ENCODE results near the gene ZDHHC6.
"Not testable (repeated sequence)": the region's sequence is repeated elsewhere in the genome, so short reads cannot be mapped to it uniquely, and the experiment has no call there.

The ZDHHC6 gene, protein sequence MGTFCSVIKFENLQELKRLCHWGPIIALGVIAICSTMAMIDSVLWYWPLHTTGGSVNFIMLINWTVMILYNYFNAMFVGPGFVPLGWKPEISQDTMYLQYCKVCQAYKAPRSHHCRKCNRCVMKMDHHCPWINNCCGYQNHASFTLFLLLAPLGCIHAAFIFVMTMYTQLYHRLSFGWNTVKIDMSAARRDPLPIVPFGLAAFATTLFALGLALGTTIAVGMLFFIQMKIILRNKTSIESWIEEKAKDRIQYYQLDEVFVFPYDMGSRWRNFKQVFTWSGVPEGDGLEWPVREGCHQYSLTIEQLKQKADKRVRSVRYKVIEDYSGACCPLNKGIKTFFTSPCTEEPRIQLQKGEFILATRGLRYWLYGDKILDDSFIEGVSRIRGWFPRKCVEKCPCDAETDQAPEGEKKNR

DNA sequence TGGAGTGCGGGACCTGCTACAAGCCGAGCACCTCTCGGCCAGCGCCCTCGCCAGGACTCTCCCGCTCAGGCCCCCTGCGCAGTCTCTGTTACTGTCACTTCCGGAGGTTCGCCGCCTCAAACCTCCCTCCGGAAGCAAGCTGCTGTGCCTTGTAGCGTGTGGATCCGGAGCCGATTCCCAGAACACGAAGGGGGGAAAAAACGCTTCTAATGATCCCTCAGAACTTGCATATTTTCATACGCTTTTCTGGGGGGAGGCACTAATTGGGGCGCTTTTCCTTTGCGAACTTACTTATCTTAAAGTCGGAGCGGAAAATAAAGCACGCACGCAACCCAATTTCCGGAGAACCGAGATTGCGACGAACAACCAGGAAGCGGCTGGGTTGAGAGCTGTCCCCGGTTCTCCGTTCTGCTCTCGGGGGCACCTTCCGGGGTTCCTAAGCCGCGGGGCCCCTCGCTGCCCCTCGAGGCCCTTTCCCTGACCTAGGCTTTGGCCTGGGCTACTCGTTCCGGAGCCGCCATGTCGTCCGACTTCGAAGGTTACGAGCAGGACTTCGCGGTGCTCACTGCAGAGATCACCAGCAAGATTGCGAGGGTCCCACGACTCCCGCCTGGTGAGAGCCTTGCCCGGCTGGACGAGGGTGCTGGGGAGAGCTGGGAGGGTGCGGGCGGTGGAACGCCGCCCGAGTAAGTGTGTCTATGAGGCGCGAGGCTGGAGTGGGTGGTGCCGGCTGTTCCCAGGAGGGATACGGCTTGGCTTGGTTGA is at the start of gene ZDHHC6, which contains the start of gene VTI1A:
TSS of gene ZDHHC6 (minus strand) at position 60 of the 765 bp plus-strand sequence. CDS start 1,478 bp downstream, outside the sequence.
TSS of gene VTI1A (plus strand) at position 361 of the 765 bp plus-strand sequence. CDS start at position 520, 159 bp downstream.
- no peak for DNase-seq

DNA sequence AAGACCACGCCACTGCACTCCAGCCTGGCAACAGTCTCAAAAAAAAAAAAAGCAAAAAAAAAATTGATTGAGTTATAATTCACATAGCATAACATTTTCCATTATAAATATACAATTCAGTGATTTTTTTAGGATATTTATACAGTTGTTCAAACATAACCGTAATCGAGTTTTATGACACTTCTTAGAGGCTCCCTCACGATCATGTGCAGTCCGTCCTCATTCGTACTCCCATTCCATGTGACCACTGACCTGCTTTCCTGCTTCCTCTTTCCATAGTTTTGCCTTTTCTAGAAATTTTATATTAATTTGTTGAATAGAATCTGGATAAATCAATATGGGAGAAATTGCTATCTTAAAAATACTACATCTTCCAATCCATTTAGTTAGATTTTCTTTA is 46.0 kb upstream of the ZDHHC6 start:
- DNase-seq, result no peak

GRCh38 chr10:112491144-112491543 is 44.4 kb upstream of the ZDHHC6 start:
- DNase-seq, result no peak

GRCh38 chr10:112490545-112490944 is 43.8 kb upstream of the ZDHHC6 start:
- DNase-seq, result no peak

GRCh38 chr10:112487964-112488363 is 41.2 kb upstream of the ZDHHC6 start:
- no peak for DNase-seq

DNA sequence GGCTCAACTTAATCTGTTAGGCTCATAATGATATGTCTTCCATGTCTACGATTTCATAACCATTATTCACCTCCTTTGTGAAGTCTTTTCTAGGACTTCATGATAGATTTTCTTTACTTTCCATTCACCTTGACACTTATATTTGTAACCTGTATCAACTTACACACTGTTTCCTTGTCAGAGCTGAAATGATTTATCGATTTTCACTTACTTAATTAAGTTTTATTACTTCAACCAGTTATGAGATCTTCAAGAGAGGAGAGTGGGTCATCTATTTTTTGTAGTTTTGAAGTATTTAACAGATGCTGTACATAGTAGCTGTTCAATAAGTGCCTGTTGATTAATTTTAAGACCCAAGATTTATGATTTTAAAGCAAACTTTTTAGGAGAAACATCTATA is 37.7 kb upstream of the ZDHHC6 start:
- DNase-seq, result no peak

GRCh38 chr10:112481602-112482001 is 34.9 kb upstream of the ZDHHC6 start:
- DNase-seq, result no peak

DNA sequence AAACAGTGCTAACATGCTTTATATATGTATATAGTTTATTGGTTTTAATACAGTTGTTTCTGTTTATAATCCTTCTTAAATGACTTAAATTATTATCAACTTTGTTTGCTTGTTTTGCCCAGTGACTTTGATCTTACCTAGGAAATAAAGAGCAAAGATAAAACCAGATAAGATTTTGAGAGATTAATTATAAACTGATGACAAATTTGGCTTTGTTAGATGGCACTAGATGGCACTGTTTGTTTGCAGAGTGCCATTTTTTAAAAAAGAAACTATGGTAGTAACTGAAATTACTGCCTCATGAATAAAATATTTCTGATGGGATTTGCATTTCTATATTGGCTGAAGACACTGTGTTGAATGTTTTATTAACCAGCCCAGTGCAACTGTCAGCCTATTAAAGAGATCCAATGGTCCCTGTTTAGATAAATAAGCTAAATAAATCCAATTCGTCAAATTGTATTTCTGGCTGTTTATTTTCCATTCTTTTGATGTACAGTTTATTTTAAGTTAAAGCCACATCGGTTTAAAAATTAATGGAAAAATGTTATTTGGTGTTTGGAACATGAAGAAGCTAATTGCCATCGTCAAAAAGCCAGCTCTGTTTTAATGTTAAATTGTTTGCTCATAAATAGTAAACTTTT is 29.0 kb upstream of the ZDHHC6 start:
- DNase-seq, result no peak

GRCh38 chr10:112471878-112472487 is 25.3 kb upstream of the ZDHHC6 start:
- DNase-seq, result no peak

GRCh38 chr10:112467541-112468075 is 20.9 kb upstream of the ZDHHC6 start:
- no peak for DNase-seq

- no peak for DNase-seq
Observed at GRCh38 chr10:112466802-112467201, 20.1 kb upstream of the ZDHHC6 start.

DNA sequence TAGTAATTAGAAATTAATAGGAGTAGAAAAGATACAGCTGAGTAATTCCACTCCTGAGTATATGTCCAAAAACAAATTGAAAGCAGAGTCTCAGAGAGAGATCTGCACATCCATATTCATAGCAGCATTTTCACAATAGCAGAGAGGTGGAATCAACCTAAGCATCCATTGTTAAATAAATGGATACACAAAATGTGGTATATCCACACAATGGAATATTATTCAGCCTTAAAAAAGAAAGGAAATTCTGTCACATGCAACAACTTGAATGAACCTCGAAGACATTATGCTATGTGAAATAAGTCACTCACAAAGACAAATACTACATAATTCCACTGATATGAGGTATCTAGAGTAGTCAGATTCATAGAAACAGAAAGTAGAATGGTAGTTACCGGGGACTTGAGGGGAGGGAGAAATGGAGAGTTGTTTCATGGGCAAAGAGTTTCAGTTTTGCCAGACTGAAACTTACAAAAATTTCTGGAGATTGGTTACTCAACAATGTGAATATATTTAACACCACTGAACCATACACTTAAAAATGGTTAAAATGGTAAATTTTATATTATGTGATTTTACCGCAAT is 18.7 kb upstream of the ZDHHC6 start:
- DNase-seq, result no peak

DNA sequence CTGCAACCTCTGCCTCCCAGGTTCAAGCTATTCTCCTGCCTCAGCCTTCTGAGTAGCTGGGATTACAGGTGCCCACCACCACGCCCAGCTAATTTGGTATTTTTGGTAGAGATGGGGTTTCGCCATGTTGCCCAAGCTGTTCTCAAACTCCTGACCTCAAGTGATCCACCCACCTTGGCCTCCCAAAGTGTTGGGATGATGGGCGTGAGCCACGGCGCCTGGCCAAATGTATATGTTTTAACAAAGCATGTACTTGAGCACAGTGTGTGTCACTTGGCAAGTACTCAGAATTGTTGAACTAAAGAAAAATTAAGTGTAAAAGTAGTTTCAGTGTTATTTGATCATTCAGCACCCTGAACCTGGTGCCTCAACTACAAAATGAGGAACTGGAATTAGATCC is 17.4 kb upstream of the ZDHHC6 start:
- DNase-seq, result not testable (repeated sequence)

DNA sequence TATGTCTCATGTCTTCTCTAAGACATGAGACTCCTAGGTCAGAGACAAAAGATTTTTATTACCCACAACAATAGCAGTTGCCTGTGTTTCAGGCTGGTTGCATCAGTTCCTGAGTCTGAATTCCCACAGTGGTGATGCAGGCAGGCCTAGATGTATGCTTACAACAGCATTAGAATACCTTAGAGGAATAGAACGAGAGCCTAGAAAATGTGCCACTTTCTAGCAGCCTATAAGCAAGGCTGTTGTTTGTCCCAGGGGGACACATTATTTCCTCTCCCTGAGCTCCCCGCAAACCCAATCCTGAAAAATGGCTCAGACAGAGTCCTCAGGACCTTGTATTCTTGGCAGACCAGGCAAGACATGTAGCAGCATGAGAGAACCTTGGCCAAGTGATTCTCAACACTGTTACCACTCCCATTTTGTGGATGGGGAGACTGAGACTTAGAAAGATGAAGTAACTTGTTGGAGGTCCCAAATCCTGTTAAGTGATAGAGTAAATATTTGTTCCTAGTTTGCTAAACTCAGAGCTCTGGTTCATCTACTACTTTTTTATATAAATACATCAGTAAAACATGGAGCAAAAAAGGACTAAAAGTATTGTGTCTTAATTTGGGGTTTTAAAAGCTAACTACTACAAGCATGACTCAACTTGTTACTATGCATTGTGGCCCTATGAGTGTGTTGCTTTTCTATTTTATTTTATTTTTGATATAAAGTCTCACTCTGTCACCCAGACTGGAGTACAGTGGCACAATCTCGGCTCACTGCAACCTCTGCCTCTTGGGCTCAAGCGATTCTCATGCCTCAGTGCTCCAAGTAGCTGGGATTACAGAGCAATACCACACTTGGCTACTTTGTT is 14.5 kb upstream of the ZDHHC6 start:
- DNase-seq, result no peak

GRCh38 chr10:112460366-112460765 is 13.7 kb upstream of the ZDHHC6 start:
- no peak for DNase-seq

- no peak for DNase-seq
Observed at GRCh38 chr10:112456533-112456932, 9.8 kb upstream of the ZDHHC6 start.

DNA sequence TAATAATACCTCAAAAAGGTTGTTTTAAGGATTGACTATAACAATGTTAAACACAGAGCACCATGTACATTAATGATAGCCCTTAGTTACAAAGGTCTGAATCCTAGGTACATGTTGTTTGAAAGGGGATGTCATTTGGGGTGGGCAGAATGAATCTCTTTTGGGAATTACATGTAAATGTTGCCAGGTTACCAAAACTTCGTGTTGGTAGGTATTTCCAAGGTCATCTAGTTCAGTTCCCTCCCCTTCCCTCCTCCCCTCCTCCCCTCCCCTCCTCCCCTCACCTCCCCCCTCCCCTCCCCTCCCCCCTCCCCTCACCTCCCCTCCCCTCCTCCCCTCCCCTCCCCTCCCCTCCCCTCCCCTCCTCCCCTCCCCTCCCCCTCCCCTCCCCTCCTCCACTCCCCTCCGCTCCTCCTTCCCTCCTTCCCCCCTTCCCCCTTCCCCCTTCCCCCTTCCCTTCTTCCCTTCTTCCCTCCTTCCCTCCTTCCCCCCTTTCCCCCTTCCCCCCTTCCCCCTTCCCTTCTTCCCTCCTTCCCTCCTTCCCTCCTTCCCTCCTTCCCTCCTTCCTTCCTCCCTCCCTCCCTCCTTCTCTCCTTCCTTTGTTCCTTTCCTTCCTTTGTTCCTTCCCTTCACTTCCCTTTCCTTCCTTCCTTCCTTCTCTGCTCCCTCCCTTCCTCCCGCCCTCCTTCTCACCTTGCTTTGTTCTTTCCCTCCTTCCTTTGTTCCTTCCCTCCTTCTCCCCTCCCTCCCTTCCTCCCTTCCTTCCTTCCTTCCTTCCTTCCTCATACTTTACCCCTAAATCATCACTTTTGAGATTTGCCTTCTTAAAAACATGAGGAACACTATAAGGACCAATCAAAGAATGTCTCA is 8.4 kb upstream of the ZDHHC6 start:
- no peak for DNase-seq

- DNase-seq, result peak; percentile 26
Observed at GRCh38 chr10:112448888-112449287, 2.2 kb upstream of the ZDHHC6 start.

GRCh38 chr10:112447620-112447928 is 860 bp upstream of the ZDHHC6 start:
- no peak for DNase-seq

- DNase-seq, result peak; percentile 22
Observed at GRCh38 chr10:112446055-112446854, 459 bp downstream of the ZDHHC6 start.

Data from SIG-M5 (cell line).